ENCODE data around the gene DBH. TPM values are rescaled to one million over a fixed set of nuclear protein-coding genes. Genes with fewer than 3 reads are reported as not detected.

The DBH gene
- polyA plus RNA-seq, 3 donors, result not detected

- Histone ChIP-seq H3K36me3 (replicated peaks in 1 of 2; ENCODE audit: control insufficient read depth in 1 of 2, insufficient read depth in 2 of 2, low read length in 2 of 2) (no peaks in the 10 kb centered on the region), H2AFZ (ENCODE audit: insufficient read depth, low read depth, low read length, poor library complexity, severe bottlenecking) (no peak overlapping the region), H3K27me3 (ENCODE audit: control insufficient read depth in 2 of 2, insufficient read depth in 2 of 2, low read length in 2 of 2) (no peaks in the 10 kb centered on the region), H3K4me2 (replicated peaks; ENCODE audit: extremely low read depth, low read length, poor library complexity, severe bottlenecking) (no peak overlapping the region), H3K9ac (ENCODE audit: insufficient read depth, low read length, poor library complexity, severe bottlenecking) (no peak overlapping the region), H3K4me1 (ENCODE audit: control insufficient read depth in 1 of 2, insufficient read depth in 2 of 2, low read length in 2 of 2) (no peaks in the 10 kb centered on the region), H3K9me3 (replicated peaks in 1 of 2; ENCODE audit: control insufficient read depth in 1 of 2, insufficient read depth in 1 of 2, low read length in 2 of 2) (peaks cover 24 to 33% of the 10 kb centered on the region in 2 donors), H3K79me2 (ENCODE audit: insufficient read depth, low read length) (no peaks in the 10 kb centered on the region), H3K4me3 (replicated peaks in 1 of 3; ENCODE audit: low read depth in 2 of 3, low read length in 3 of 3) (no peak overlapping the region), H3K27ac (ENCODE audit: low read depth in 1 of 2, low read length in 2 of 2) (no peak overlapping the region), H4K20me1 (ENCODE audit: insufficient read depth, low read length) (no peaks in the 10 kb centered on the region)
- TF ChIP-seq CTCF (IDR thresholded peaks at IDR 0.05), result no peak
- H3K27ac Mint-ChIP-seq, result no peak overlapping the region
- intact Hi-C loops (cut with micrococcal nuclease), result no loop called here
- no peak for DNase-seq
- H3K36me3 Mint-ChIP-seq, result no peaks in the 10 kb centered on the region
- no peaks in the 10 kb centered on the region for H3K4me1 Mint-ChIP-seq
- peaks cover 0 to 6% (median 6%) of the 10 kb centered on the region in 3 donors for H3K27me3 Mint-ChIP-seq (ENCODE audit: low read depth in 3 of 3)
- H3K4me3 Mint-ChIP-seq, result no peak overlapping the region
- H3K9me3 Mint-ChIP-seq, result peaks cover 27 to 37% (median 31%) of the 10 kb centered on the region in 7 donors
- WGBS (ENCODE audit: insufficient coverage), result 87% methylated on average over 14 of the region's 15 CpGs
Observed at GRCh38 chr9:133593587-133594253, 42.4 kb upstream of the DBH start.

GRCh38 chr9:133594310-133594709 is 41.9 kb upstream of the DBH start:
- no peaks in the 10 kb centered on the region for H3K79me2 ChIP-seq (ENCODE audit: insufficient read depth, low read length)
- no peak overlapping the region for H3K4me3 ChIP-seq (replicated peaks in 1 of 3; ENCODE audit: low read depth in 2 of 3, low read length in 3 of 3)
- H3K36me3 ChIP-seq (replicated peaks in 1 of 2; ENCODE audit: control insufficient read depth in 1 of 2, insufficient read depth in 2 of 2, low read length in 2 of 2), result no peaks in the 10 kb centered on the region
- peaks cover 28 to 33% of the 10 kb centered on the region in 2 donors for H3K9me3 ChIP-seq (replicated peaks in 1 of 2; ENCODE audit: control insufficient read depth in 1 of 2, insufficient read depth in 1 of 2, low read length in 2 of 2)
- H4K20me1 ChIP-seq (ENCODE audit: insufficient read depth, low read length), result no peaks in the 10 kb centered on the region
- no peaks in the 10 kb centered on the region for H3K27me3 ChIP-seq (ENCODE audit: control insufficient read depth in 2 of 2, insufficient read depth in 2 of 2, low read length in 2 of 2)
- no peaks in the 10 kb centered on the region for H3K4me1 ChIP-seq (ENCODE audit: control insufficient read depth in 1 of 2, insufficient read depth in 2 of 2, low read length in 2 of 2)
- Mint-ChIP-seq H3K4me3 (no peak overlapping the region), H3K36me3 (no peaks in the 10 kb centered on the region), H3K9me3 (peaks cover 24 to 33% (median 31%) of the 10 kb centered on the region in 7 donors), H3K27me3 (ENCODE audit: low read depth in 3 of 3) (peaks cover 0 to 6% (median 6%) of the 10 kb centered on the region in 3 donors), H3K27ac (no peak overlapping the region), H3K4me1 (no peaks in the 10 kb centered on the region)
- no peak for DNase-seq
- no peak for TF ChIP-seq CTCF (IDR thresholded peaks at IDR 0.05)
- no peak overlapping the region for H2AFZ ChIP-seq (ENCODE audit: insufficient read depth, low read depth, low read length, poor library complexity, severe bottlenecking)
- H3K4me2 ChIP-seq (replicated peaks; ENCODE audit: extremely low read depth, low read length, poor library complexity, severe bottlenecking), result no peak overlapping the region
- intact Hi-C loops (cut with micrococcal nuclease), result no loop called here
- no peak overlapping the region for H3K9ac ChIP-seq (ENCODE audit: insufficient read depth, low read length, poor library complexity, severe bottlenecking)
- 92% methylated on average over 2 of the region's 2 CpGs for WGBS (ENCODE audit: insufficient coverage)
- H3K27ac ChIP-seq (ENCODE audit: low read depth in 1 of 2, low read length in 2 of 2), result no peak overlapping the region

Measured in CD14-positive monocyte (primary cell).